Trophoblast cell (in vitro differentiated cells and primary cell): ENCODE data around the gene P2RY2.
A peak's percentile ranks its signal among the peaks of the same experiment; 100 is the strongest.

Experiments used
- DNase-seq, 2 donors: peaks; one replicate each; pipeline ENCODE4 v3.0.0-alpha.2; 2016
- H2AFZ ChIP-seq: 2 replicates; pipeline ENCODE4 v1.6.1; 2013; ENCODE audit warnings: low read length, moderate library complexity, mild to moderate bottlenecking; ENCODE audit not compliant: insufficient read depth, poor library complexity
- H2AK5ac ChIP-seq: 2 replicates; pipeline ENCODE4 v1.6.1; 2013; ENCODE audit warnings: mild to moderate bottlenecking, low read length
- H2BK120ac ChIP-seq: 2 replicates; pipeline ENCODE4 v1.6.1; 2013; ENCODE audit warnings: low read length, mild to moderate bottlenecking, moderate library complexity; ENCODE audit not compliant: insufficient read depth, poor library complexity
- H2BK12ac ChIP-seq: 2 replicates; pipeline ENCODE4 v1.6.1; 2013; ENCODE audit warnings: mild to moderate bottlenecking, low read length, moderate library complexity
- H2BK5ac ChIP-seq: 2 replicates; pipeline ENCODE4 v1.6.1; 2013; ENCODE audit warnings: low read length, low read depth, moderate library complexity, mild to moderate bottlenecking; ENCODE audit not compliant: poor library complexity
- H3K14ac ChIP-seq: 2 replicates; pipeline ENCODE4 v1.6.1; 2013; ENCODE audit warnings: mild to moderate bottlenecking, low read length
- H3K18ac ChIP-seq: 2 replicates; pipeline ENCODE4 v1.6.1; 2013; ENCODE audit warnings: mild to moderate bottlenecking, low read length
- H3K23ac ChIP-seq: 2 replicates; pipeline ENCODE4 v1.6.1; 2013; ENCODE audit warnings: low read length
- H3K27ac ChIP-seq: 2 replicates; pipeline ENCODE4 v1.5.1; 2013; ENCODE audit warnings: low read depth, mild to moderate bottlenecking, inconsistent platforms, low read length, moderate library complexity
- H3K27me3 ChIP-seq: 2 replicates; pipeline ENCODE4 v1.6.1; 2013; ENCODE audit warnings: inconsistent platforms, mild to moderate bottlenecking, low read length, moderate library complexity; ENCODE audit not compliant: insufficient read depth
- H3K36me3 ChIP-seq, 2 experiments: 1 replicate in 1 of 2; 2 replicates in 1 of 2; pipeline ENCODE4 v1.6.1; 2013; ENCODE audit warnings: low read length in 2 of 2, mild to moderate bottlenecking in 2 of 2, moderate library complexity in 1 of 2; ENCODE audit not compliant: insufficient read depth in 2 of 2, control insufficient read depth in 1 of 2
- H3K4ac ChIP-seq: 2 replicates; pipeline ENCODE4 v1.6.1; 2013; ENCODE audit warnings: low read depth, mild to moderate bottlenecking, low read length, moderate library complexity
- H3K4me1 ChIP-seq, 2 experiments: 1 replicate in 1 of 2; 2 replicates in 1 of 2; pipeline ENCODE4 v1.6.1; 2013; ENCODE audit warnings: low read length in 2 of 2, mild to moderate bottlenecking in 2 of 2, moderate library complexity in 1 of 2; ENCODE audit not compliant: insufficient read depth in 2 of 2, control insufficient read depth in 1 of 2
- H3K4me2 ChIP-seq: 2 replicates; pipeline ENCODE4 v1.6.1; 2013; ENCODE audit warnings: inconsistent platforms, mild to moderate bottlenecking, low read length, moderate library complexity
- H3K4me3 ChIP-seq: 2 replicates; pipeline ENCODE4 v1.5.1; 2013; ENCODE audit warnings: mild to moderate bottlenecking, low read depth, low read length, inconsistent platforms
- H3K79me1 ChIP-seq: one replicate; pipeline ENCODE4 v1.6.1; 2013; ENCODE audit warnings: low read length
- H3K79me2 ChIP-seq: 2 replicates; pipeline ENCODE4 v1.6.1; 2013; ENCODE audit warnings: low read length, mild to moderate bottlenecking; ENCODE audit not compliant: control insufficient read depth, insufficient read depth, poor library complexity
- H3K9ac ChIP-seq: 2 replicates; pipeline ENCODE4 v1.6.1; 2013; ENCODE audit warnings: mild to moderate bottlenecking, low read length
- H3K9me3 ChIP-seq: 2 replicates; pipeline ENCODE4 v1.6.1; 2013; ENCODE audit warnings: low read depth, mild to moderate bottlenecking, control low read depth, inconsistent platforms, low read length; ENCODE audit not compliant: insufficient read depth
- H4K12ac ChIP-seq: 2 replicates; pipeline ENCODE4 v1.6.1; 2013; ENCODE audit warnings: low read depth, mild to moderate bottlenecking, low read length, moderate library complexity
- H4K8ac ChIP-seq: 2 replicates; pipeline ENCODE4 v1.6.1; 2013; ENCODE audit warnings: low read depth, mild to moderate bottlenecking, low read length, moderate library complexity
- H4K91ac ChIP-seq: one replicate; pipeline ENCODE4 v1.6.1; 2013; ENCODE audit warnings: low read depth, mild to moderate bottlenecking, low read length, moderate library complexity
- WGBS: extraction: QIAGEN DNeasy Blood & Tissue Kit; methylation state at CpG from one replicate; pipeline ENCODE4 v1.1.7; 2013; ENCODE audit warnings: missing lambda C conversion rate; ENCODE audit not compliant: insufficient read length, insufficient coverage; ENCODE audit errors: extremely low coverage; 5-methylcytosine and 5-hydroxymethylcytosine counted together

The P2RY2 gene

DNA sequence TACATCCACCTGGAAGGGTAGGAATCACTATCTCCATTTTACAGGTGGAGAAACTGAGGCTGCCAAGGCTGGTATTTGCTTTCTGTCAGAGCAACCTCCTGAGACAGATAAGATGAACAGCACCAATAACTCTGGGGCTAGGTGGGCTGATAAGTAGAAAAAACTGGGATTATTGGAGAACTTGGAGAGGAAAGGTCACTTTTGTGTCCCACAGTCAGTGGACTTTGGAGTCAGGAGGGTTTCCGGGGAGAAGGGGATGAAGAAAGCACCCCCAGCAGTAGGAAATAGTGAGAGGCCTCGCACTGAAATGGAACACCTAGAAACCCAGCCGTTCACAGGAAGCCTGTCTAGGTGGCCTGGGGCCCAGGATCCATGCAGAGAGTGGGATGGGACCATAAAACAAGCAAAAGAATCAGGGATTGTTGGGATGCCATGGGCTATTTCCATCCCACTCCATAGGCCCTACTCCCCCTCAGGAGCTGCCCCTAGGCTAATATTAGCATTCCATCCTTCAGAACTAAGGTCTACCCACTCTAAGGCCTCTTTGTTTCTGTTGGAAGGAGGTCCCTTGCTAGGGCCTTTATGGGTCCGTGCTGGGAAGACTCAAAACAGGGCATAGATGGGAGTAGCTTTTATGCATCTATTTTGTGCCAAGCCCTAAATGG is 45.0 kb upstream of the P2RY2 start:
- no CpG with 5 or more reads among the region's 4 CpGs for WGBS
- H3K23ac ChIP-seq = no peak overlapping the region

DNA sequence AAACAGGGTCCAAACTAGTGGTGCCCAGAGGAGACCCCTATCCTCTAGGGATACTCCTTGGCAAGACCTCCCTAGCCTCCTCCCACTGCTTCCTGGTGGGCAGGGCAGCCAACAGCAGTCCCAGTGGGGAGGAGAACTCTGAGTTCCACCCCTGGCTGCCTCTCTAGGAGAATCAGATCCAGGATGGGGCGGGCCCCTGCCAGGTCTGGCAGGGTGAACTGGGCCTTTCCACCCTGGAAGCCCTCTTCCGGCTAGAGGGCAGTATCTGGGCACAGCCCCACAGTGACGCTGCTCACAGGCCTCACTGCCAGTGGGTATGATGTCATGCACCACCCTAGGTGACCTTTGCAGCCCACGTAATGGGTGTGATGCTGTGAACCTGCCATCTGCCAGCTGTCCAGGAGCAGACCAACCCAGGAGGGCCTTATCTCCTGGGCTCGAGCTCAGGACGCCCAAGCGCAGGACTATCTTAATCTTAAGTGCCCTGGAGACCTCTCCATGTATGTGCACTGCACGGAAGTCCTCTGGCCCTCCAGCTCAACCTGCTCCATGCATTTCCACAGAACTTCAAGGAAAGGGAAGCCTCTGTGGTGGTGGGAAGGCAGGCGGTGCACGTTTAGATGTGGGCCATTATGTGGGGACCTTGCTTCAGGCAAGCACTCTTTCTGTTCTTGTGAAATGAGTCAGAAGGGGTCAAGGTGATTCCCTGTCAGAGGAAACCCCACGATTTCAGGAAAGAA is 44.2 kb upstream of the P2RY2 start:
- DNase-seq = no peak
- Histone ChIP-seq H3K27me3 (no peaks in the 10 kb centered on the region), H3K4me1 (peaks cover 7 to 14% of the 10 kb centered on the region in 2 experiments), H2AFZ (no peak overlapping the region), H3K9ac (no peak overlapping the region), H3K4ac (no peak overlapping the region), H3K36me3 (no peaks in the 10 kb centered on the region), H3K79me2 (no peaks in the 10 kb centered on the region), H2BK120ac (no peak overlapping the region), H3K9me3 (no peaks in the 10 kb centered on the region), H2BK12ac (no peak overlapping the region), H4K12ac (no peak overlapping the region), H2AK5ac (no peak overlapping the region), H2BK5ac (no peak overlapping the region), H3K4me2 (no peak overlapping the region), H3K18ac (no peak overlapping the region), H3K14ac (no peak overlapping the region), H3K4me3 (peak overlapping the region; percentile 5), H3K27ac (no peak overlapping the region), H3K79me1 (no peaks in the 10 kb centered on the region), H3K23ac (no peak overlapping the region), H4K91ac (no peak overlapping the region), H4K8ac (no peak overlapping the region)
- WGBS = no CpG with 5 or more reads among the region's 11 CpGs

More for the DNA sequence above, 45.0 kb upstream of the P2RY2 start:
- DNase-seq = no peak
- H3K79me1 ChIP-seq = no peaks in the 10 kb centered on the region
- no peak overlapping the region for H3K14ac ChIP-seq
- H3K4ac ChIP-seq = no peak overlapping the region
- no peaks in the 10 kb centered on the region for H3K9me3 ChIP-seq
- no peak overlapping the region for H3K18ac ChIP-seq
- no peak overlapping the region for H4K12ac ChIP-seq
- no peak overlapping the region for H2AFZ ChIP-seq
- H4K8ac ChIP-seq = no peak overlapping the region
- no peak overlapping the region for H3K4me3 ChIP-seq
- H3K79me2 ChIP-seq = no peaks in the 10 kb centered on the region
- no peak overlapping the region for H3K4me2 ChIP-seq
- no peak overlapping the region for H2BK120ac ChIP-seq
- no peak overlapping the region for H2BK5ac ChIP-seq
- H3K27me3 ChIP-seq = no peaks in the 10 kb centered on the region
- no peak overlapping the region for H3K27ac ChIP-seq
- no peaks in the 10 kb centered on the region for H3K36me3 ChIP-seq
- H4K91ac ChIP-seq = no peak overlapping the region
- no peak overlapping the region for H3K9ac ChIP-seq
- peaks cover 11 to 16% of the 10 kb centered on the region in 2 experiments for H3K4me1 ChIP-seq
- H2AK5ac ChIP-seq = no peak overlapping the region
- H2BK12ac ChIP-seq = no peak overlapping the region

DNA sequence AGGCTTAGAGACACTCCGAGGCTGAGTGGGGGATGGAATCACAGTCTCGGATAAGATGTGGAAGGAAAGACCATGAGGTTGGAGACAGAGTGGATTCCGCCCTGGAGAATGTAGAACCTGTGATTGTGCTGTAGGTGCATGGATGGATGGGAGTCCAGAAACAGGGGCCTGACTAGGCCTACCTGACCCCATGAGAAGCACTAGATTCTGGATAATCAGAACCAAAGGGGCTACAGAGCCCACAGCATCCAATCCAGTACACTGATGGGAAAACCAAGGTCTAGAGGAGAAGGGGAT is 43.6 kb upstream of the P2RY2 start:
- Histone ChIP-seq H3K4ac (no peak overlapping the region), H3K79me2 (no peaks in the 10 kb centered on the region), H2AFZ (no peak overlapping the region), H3K9ac (no peak overlapping the region), H2BK120ac (no peak overlapping the region), H4K12ac (no peak overlapping the region), H3K79me1 (no peaks in the 10 kb centered on the region), H2BK5ac (no peak overlapping the region), H3K14ac (no peak overlapping the region), H4K91ac (no peak overlapping the region), H3K27me3 (no peaks in the 10 kb centered on the region), H3K4me1 (peaks cover 5 to 10% of the 10 kb centered on the region in 2 experiments), H3K9me3 (no peaks in the 10 kb centered on the region), H4K8ac (no peak overlapping the region), H2AK5ac (no peak overlapping the region), H3K4me3 (no peak overlapping the region), H2BK12ac (peak overlapping the region; percentile 15), H3K4me2 (no peak overlapping the region), H3K23ac (no peak overlapping the region), H3K18ac (no peak overlapping the region), H3K27ac (no peak overlapping the region), H3K36me3 (no peaks in the 10 kb centered on the region)
- no peak for DNase-seq
- WGBS = no CpG with 5 or more reads among the region's 3 CpGs

DNA sequence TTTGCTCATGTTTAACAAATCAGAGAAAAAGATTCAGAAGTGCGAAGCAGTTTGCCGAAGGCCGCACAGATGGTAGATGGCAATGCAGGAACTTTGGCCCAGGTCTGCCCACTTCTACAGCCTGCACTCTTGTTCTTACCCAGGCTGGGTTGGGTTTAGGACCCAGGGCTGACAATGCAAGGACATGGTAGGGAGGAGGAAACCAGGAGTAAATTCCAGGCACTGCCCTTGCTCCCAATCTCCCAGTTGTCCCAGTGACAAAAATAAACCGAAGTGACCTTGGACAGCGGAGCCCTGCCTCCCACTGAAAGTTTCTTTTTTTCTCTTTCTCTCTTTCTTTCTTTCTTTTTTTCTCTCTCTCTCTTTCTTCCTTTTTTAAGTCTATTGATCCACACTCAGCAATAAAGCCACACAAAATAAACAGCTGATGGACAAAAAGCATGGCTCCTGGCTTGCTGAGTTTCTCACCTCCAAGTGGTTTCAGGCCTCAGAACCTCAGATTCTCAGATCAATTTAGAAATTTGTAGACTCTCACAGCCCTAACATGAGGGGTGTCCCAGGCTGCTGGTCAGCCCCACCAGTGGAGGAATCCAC is 42.4 kb upstream of the P2RY2 start:
- no peak overlapping the region for H3K4ac ChIP-seq
- no peak overlapping the region for H4K12ac ChIP-seq
- no peaks in the 10 kb centered on the region for H3K9me3 ChIP-seq
- no peak overlapping the region for H3K18ac ChIP-seq
- H3K4me3 ChIP-seq = no peak overlapping the region
- H3K27ac ChIP-seq = no peak overlapping the region
- no CpG with 5 or more reads among the region's 5 CpGs for WGBS
- no peak overlapping the region for H2BK5ac ChIP-seq
- no peak overlapping the region for H2BK12ac ChIP-seq
- no peak overlapping the region for H3K9ac ChIP-seq
- no peaks in the 10 kb centered on the region for H3K27me3 ChIP-seq
- no peak overlapping the region for H2AFZ ChIP-seq
- peaks cover 5% of the 10 kb centered on the region in 2 experiments for H3K4me1 ChIP-seq
- no peak for DNase-seq
- H4K91ac ChIP-seq = peak overlapping the region; percentile 17
- no peak overlapping the region for H2AK5ac ChIP-seq
- no peaks in the 10 kb centered on the region for H3K79me1 ChIP-seq
- no peak overlapping the region for H3K23ac ChIP-seq
- H3K79me2 ChIP-seq = no peaks in the 10 kb centered on the region
- no peak overlapping the region for H4K8ac ChIP-seq
- H3K4me2 ChIP-seq = no peak overlapping the region
- H3K36me3 ChIP-seq = no peaks in the 10 kb centered on the region
- H2BK120ac ChIP-seq = no peak overlapping the region
- no peak overlapping the region for H3K14ac ChIP-seq
